ENCODE results near the gene LIMCH1.
A peak's percentile ranks its signal among the peaks of the same experiment; 100 is the strongest.

The LIMCH1 gene

GRCh38 chr4:41530741-41531140 lies 7.2 kb upstream of the LIMCH1 start:
- no peak for DNase-seq (ENCODE audit: insufficient read length, low spot score)
- FAIRE-seq = no peak

- no peak for DNase-seq (ENCODE audit: insufficient read length, low spot score)
- FAIRE-seq = peak; percentile 46
These were observed 5.6 kb upstream of the LIMCH1 start for GRCh38 chr4:41532336-41532735.

- FAIRE-seq = no peak
- no peak for DNase-seq (ENCODE audit: insufficient read length, low spot score)
These were observed 5.1 kb upstream of the LIMCH1 start for GRCh38 chr4:41532882-41533281.

GRCh38 chr4:41533680-41534079 lies 4.3 kb upstream of the LIMCH1 start:
- no peak for DNase-seq (ENCODE audit: insufficient read length, low spot score)
- FAIRE-seq = no peak

GRCh38 chr4:41534404-41534803 lies 3.6 kb upstream of the LIMCH1 start:
- DNase-seq (ENCODE audit: insufficient read length, low spot score) (no peak), FAIRE-seq (no peak)

- FAIRE-seq = no peak
- no peak for DNase-seq (ENCODE audit: insufficient read length, low spot score)
These were observed 2.0 kb upstream of the LIMCH1 start for GRCh38 chr4:41535911-41536371.

GRCh38 chr4:41537292-41537890 lies 566 bp upstream of the LIMCH1 start:
- FAIRE-seq (no peak), DNase-seq (ENCODE audit: insufficient read length, low spot score) (peak; percentile 23)

- FAIRE-seq = no peak
These were observed 1.0 kb downstream of the LIMCH1 start for GRCh38 chr4:41538887-41539498.

GRCh38 chr4:41539711-41540110 lies 1.8 kb downstream of the LIMCH1 start:
- DNase-seq (ENCODE audit: insufficient read length, low spot score) (no peak), FAIRE-seq (no peak)

More at GRCh38 chr4:41538887-41539498, 1.0 kb downstream of the LIMCH1 start:
- peak; percentile 19 for DNase-seq (ENCODE audit: insufficient read length, low spot score)

- DNase-seq (ENCODE audit: insufficient read length, low spot score) = no peak
These were observed 2.7 kb downstream of the LIMCH1 start for GRCh38 chr4:41540687-41541086.

GRCh38 chr4:41541687-41542094 lies 3.7 kb downstream of the LIMCH1 start:
- DNase-seq (ENCODE audit: insufficient read length, low spot score) (no peak), FAIRE-seq (no peak)

More at GRCh38 chr4:41540687-41541086, 2.7 kb downstream of the LIMCH1 start:
- no peak for FAIRE-seq

- DNase-seq (ENCODE audit: insufficient read length, low spot score) = no peak
- no peak for FAIRE-seq
These were observed 4.7 kb downstream of the LIMCH1 start for GRCh38 chr4:41542526-41543275.

GRCh38 chr4:41545238-41545637 lies 7.3 kb downstream of the LIMCH1 start:
- no peak for FAIRE-seq
- DNase-seq (ENCODE audit: insufficient read length, low spot score) = no peak

- FAIRE-seq = no peak
- no peak for DNase-seq (ENCODE audit: insufficient read length, low spot score)
These were observed 8.7 kb downstream of the LIMCH1 start for GRCh38 chr4:41546638-41547037.

GRCh38 chr4:41548305-41548880 lies 10.4 kb downstream of the LIMCH1 start:
- DNase-seq (ENCODE audit: insufficient read length, low spot score) = no peak
- FAIRE-seq = no peak

GRCh38 chr4:41549478-41549877 lies 11.5 kb downstream of the LIMCH1 start:
- FAIRE-seq = no peak
- no peak for DNase-seq (ENCODE audit: insufficient read length, low spot score)

GRCh38 chr4:41550308-41550707 lies 12.4 kb downstream of the LIMCH1 start:
- no peak for FAIRE-seq
- DNase-seq (ENCODE audit: insufficient read length, low spot score) = no peak

GRCh38 chr4:41551536-41551935 lies 13.6 kb downstream of the LIMCH1 start:
- DNase-seq (ENCODE audit: insufficient read length, low spot score) (no peak), FAIRE-seq (no peak)

GRCh38 chr4:41554905-41555304 lies 16.9 kb downstream of the LIMCH1 start:
- DNase-seq (ENCODE audit: insufficient read length, low spot score) = no peak
- no peak for FAIRE-seq

- DNase-seq (ENCODE audit: insufficient read length, low spot score) (no peak), FAIRE-seq (no peak)
These were observed 18.6 kb downstream of the LIMCH1 start for GRCh38 chr4:41556526-41556925.

- DNase-seq (ENCODE audit: insufficient read length, low spot score) = no peak
- FAIRE-seq = no peak
These were observed 22.1 kb downstream of the LIMCH1 start for GRCh38 chr4:41559940-41560516.
